HG03378 (cell line): ENCODE measurements around the gene SCAP.

Experiments used
- ATAC-seq: cut with Tn5 transposase; IDR thresholded peaks from one replicate; pipeline ENCODE4 v1.9.1; 2021; ENCODE audit warnings: mild to moderate bottlenecking, moderate library complexity; ENCODE audit not compliant: unreplicated experiment

The SCAP gene

GRCh38 chr3:47416041-47416440 lies 59.7 kb downstream of the SCAP start:
- no peak for ATAC-seq

DNA sequence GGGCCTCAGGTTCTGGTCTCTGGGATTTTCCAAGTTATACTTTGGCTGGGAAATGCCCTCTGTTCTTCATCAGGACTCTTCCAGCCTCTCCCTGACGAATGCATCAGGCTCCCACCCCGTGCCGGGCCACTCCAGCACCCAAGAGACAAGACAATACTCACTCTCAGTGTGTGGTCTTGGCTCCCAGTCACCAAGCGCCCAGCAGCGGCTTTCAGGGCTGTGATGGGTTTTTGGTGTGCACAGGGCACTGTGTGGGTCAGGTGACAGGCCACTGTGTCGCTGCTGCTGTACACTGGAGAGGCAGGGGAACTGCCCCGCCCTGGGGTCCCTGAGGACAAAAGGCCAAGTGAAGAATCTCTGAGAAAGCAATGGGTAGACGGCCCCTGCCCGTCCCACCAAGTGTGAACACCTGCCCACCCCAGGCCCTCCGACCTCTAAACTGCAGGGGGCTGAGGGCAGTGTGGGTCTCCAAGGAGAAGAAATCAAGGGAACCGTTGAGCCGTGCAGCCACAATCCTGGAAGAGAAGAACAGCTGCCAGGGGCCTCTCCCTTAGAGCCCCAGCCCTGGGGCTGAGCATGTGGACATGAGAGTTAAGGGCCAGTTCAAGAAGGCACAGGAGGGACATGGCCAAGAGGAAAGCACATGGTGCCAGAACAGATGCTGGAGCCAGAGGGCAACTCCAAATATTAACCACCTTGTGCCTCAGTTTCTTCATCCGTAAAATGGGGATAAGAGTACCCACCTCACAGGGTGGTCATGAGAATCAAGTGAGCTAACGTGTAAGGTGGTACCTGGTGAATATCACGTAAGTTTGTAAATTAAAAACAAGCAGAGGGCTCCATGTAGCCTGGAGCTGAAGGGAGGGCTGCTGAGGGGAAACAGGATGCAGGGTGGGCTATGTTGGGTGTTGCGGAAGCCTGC lies 60.8 kb downstream of the SCAP start:
- ATAC-seq: no peak

DNA sequence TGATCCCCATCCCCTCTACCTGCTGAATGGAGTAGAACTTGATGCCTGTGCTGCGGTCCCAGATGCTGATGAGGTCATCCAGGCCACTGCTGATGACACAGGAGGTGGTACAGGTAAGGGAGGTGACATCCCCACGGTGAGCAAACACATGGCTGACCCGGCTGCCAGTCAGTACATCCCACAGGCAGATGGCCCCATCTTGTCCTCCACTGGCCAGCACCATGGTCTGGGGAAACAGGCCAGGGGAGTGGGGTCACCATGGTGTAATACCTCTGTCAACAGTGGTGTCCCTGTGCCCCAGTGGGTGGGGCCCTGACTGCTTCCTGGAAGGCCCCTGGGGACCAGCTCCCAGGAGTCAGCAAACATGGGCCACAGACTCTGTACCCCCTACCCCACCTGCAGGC lies 61.6 kb downstream of the SCAP start:
- no peak for ATAC-seq

DNA sequence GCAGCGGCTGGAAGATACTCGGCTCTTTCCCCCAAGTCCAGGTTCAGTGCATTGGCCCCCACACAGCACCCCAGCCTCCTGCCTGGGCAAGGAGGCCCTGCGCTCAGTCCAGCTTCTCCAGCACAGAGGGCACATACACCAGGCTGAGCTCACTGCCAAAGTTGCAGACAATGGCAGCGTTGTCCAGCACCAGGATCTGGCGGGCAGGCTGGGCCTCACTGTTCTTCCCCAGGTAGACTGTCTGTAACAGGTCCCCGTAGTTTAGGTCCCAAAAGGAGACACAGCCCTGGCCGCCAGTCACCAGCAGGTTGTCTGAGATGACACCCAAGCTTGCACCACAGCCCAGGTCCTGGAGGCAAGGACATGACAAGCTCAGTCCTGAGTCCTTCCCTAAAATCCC lies 62.0 kb downstream of the SCAP start:
- no peak for ATAC-seq

DNA sequence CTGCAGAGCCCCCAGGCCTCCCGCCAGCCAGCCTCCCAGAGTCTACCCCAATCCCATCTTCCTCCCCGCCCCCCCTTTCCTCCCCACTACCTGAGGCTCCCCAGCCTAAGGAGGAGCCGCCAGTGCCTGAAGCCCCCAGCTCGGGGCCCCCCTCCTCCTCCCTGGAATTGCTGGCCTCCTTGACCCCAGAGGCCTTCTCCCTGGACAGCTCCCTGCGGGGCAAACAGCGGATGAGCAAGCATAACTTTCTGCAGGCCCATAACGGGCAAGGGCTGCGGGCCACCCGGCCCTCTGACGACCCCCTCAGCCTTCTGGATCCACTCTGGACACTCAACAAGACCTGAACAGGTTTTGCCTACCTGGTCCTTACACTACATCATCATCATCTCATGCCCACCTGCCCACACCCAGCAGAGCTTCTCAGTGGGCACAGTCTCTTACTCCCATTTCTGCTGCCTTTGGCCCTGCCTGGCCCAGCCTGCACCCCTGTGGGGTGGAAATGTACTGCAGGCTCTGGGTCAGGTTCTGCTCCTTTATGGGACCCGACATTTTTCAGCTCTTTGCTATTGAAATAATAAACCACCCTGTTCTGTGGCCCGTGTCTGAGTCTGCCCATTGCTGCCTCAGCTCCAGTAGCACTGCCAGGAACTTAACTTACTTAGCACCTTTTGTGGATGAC lies 62.8 kb downstream of the SCAP start:
- no peak for ATAC-seq

- no peak for ATAC-seq
These were observed 63.3 kb downstream of the SCAP start for GRCh38 chr3:47412453-47412756.

GRCh38 chr3:47411696-47412452 lies 63.9 kb downstream of the SCAP start:
- ATAC-seq: no peak

DNA sequence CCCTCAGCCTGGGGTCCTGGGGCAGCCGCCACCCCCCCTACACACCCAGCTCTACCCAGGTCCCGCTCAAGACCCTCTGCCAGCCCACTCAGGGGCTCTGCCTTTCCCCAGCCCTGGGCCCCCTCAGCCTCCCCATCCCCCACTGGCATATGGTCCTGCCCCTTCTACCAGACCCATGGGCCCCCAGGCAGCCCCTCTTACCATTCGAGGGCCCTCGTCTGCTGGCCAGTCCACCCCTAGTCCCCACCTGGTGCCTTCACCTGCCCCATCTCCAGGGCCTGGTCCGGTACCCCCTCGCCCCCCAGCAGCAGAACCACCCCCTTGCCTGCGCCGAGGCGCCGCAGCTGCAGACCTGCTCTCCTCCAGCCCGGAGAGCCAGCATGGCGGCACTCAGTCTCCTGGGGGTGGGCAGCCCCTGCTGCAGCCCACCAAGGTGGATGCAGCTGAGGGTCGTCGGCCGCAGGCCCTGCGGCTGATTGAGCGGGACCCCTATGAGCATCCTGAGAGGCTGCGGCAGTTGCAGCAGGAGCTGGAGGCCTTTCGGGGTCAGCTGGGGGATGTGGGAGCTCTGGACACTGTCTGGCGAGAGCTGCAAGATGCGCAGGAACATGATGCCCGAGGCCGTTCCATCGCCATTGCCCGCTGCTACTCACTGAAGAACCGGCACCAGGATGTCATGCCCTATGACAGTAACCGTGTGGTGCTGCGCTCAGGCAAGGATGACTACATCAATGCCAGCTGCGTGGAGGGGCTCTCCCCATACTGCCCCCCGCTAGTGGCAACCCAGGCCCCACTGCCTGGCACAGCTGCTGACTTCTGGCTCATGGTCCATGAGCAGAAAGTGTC lies 64.7 kb downstream of the SCAP start:
- no peak for ATAC-seq

DNA sequence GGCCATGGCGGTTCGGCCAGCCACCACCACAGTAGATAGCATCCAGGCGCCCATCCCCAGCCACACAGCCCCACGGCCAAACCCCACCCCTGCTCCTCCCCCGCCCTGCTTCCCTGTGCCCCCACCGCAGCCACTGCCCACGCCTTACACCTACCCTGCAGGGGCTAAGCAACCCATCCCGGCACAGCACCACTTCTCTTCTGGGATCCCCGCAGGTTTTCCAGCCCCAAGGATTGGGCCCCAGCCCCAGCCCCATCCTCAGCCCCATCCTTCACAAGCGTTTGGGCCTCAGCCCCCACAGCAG lies 65.4 kb downstream of the SCAP start:
- ATAC-seq: no peak

DNA sequence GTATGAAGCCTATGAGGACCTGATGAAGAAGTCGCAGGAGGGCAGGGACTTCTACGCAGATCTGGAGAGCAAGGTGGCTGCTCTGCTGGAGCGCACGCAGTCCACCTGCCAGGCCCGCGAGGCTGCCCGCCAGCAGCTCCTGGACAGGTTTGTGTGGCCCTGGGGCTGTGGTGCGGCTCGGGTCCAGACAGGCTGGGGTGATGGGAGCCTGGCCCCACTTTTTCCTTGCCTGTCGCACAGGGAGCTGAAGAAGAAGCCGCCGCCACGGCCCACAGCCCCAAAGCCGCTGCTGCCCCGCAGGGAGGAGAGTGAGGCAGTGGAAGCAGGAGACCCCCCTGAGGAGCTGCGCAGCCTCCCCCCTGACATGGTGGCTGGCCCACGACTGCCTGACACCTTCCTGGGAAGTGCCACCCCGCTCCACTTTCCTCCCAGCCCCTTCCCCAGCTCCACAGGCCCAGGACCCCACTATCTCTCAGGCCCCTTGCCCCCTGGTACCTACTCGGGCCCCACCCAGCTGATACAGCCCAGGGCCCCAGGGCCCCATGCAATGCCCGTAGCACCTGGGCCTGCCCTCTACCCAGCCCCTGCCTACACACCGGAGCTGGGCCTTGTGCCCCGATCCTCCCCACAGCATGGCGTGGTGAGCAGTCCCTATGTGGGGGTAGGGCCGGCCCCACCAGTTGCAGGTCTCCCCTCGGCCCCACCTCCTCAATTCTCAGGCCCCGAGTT lies 65.9 kb downstream of the SCAP start:
- no peak for ATAC-seq

DNA sequence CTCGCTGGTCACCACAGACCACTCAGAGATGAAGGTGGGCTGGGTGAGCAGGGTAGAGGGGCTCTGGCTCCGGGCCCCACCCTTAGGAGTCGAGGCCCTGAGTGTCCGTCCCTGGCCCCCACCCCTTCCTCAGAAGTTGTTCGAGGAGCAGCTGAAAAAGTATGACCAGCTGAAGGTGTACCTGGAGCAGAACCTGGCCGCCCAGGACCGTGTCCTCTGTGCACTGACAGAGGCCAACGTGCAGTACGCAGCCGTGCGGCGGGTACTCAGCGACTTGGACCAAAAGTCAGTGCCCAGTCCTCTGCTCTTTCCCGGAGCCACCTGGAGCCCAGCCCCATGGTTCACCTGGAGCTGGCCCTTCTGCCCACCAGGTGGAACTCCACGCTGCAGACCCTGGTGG lies 66.5 kb downstream of the SCAP start:
- no peak for ATAC-seq

DNA sequence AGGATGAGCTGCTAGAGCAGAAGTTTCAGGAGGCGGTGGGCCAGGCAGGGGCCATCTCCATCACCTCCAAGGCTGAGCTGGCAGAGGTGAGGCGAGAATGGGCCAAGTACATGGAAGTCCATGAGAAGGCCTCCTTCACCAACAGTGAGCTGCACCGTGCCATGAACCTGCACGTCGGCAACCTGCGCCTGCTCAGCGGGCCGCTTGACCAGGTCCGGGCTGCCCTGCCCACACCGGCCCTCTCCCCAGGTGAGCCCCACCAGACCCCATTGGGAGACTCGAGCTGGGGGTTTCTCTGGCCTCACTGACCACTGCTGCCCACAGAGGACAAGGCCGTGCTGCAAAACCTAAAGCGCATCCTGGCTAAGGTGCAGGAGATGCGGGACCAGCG lies 66.9 kb downstream of the SCAP start:
- ATAC-seq: no peak

GRCh38 chr3:47407896-47408838 lies 67.6 kb downstream of the SCAP start:
- ATAC-seq: no peak

DNA sequence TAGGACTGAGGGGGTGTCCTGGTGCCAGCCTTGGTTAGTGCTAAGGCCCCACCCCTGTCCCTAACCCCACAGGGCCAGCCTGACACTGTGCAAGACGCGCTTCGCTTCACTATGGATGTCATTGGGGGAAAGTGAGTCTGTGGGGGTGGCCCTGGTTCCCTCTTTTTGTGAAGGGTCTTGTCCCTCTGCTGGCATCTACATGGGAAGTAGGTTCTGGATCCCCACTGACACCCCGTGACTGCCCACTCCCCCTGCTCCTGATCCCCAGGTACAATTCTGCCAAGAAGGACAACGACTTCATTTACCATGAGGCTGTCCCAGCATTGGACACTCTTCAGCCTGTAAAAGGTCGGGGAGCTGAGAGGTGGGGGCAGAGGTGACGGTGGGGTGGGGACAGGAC lies 68.5 kb downstream of the SCAP start:
- ATAC-seq: no peak

GRCh38 chr3:47406762-47407149 lies 69.0 kb downstream of the SCAP start:
- no peak for ATAC-seq

GRCh38 chr3:47405820-47406761 lies 69.7 kb downstream of the SCAP start:
- no peak for ATAC-seq

- no peak for ATAC-seq
These were observed 70.6 kb downstream of the SCAP start for GRCh38 chr3:47404955-47405790.
